Measurements from ENCODE around the gene ATG4D.

GRCh38 chr19:10517361-10517759 is 26.3 kb upstream of the ATG4D start, which contains the start of gene S1PR5:
- TF ChIP-seq, protein P1, sequence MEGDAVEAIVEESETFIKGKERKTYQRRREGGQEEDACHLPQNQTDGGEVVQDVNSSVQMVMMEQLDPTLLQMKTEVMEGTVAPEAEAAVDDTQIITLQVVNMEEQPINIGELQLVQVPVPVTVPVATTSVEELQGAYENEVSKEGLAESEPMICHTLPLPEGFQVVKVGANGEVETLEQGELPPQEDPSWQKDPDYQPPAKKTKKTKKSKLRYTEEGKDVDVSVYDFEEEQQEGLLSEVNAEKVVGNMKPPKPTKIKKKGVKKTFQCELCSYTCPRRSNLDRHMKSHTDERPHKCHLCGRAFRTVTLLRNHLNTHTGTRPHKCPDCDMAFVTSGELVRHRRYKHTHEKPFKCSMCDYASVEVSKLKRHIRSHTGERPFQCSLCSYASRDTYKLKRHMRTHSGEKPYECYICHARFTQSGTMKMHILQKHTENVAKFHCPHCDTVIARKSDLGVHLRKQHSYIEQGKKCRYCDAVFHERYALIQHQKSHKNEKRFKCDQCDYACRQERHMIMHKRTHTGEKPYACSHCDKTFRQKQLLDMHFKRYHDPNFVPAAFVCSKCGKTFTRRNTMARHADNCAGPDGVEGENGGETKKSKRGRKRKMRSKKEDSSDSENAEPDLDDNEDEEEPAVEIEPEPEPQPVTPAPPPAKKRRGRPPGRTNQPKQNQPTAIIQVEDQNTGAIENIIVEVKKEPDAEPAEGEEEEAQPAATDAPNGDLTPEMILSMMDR (IDR thresholded peaks at IDR 0.05): no peak
- TF ChIP-seq POLR2A (IDR thresholded peaks at IDR 0.05): no peak
